ENCODE measurements around the gene PCDH19.

The PCDH19 gene

GRCh38 chrX:100358766-100359165 is 51.3 kb downstream of the PCDH19 start:
- no peak for TF ChIP-seq RARB (CRISPR knock-in tag; IDR thresholded peaks at IDR 0.05)
- no peak for TF ChIP-seq TCF4 (CRISPR knock-in tag; IDR thresholded peaks at IDR 0.05; ENCODE audit: borderline replicate concordance)
- no peak for TF ChIP-seq POU6F1 (CRISPR knock-in tag; IDR thresholded peaks at IDR 0.05; ENCODE audit: borderline replicate concordance, low read depth)
- TF ChIP-seq ZNF70 (CRISPR knock-in tag; IDR thresholded peaks at IDR 0.05) = no peak
- TF ChIP-seq ZFP30 (CRISPR knock-in tag; IDR thresholded peaks at IDR 0.05) = no peak
- no peak for TF ChIP-seq SNAI2 (CRISPR knock-in tag; IDR thresholded peaks at IDR 0.05)
- no peak for TF ChIP-seq ISL1 (CRISPR knock-in tag; IDR thresholded peaks at IDR 0.05)
- TF ChIP-seq, protein P1, sequence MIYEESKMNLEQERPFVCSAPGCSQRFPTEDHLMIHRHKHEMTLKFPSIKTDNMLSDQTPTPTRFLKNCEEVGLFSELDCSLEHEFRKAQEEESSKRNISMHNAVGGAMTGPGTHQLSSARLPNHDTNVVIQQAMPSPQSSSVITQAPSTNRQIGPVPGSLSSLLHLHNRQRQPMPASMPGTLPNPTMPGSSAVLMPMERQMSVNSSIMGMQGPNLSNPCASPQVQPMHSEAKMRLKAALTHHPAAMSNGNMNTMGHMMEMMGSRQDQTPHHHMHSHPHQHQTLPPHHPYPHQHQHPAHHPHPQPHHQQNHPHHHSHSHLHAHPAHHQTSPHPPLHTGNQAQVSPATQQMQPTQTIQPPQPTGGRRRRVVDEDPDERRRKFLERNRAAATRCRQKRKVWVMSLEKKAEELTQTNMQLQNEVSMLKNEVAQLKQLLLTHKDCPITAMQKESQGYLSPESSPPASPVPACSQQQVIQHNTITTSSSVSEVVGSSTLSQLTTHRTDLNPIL (CRISPR knock-in tag; IDR thresholded peaks at IDR 0.05; ENCODE audit: low read depth) = no peak
- TF ChIP-seq TOX (CRISPR knock-in tag; IDR thresholded peaks at IDR 0.05; ENCODE audit: borderline replicate concordance) = no peak
- no peak for TF ChIP-seq GLIS3 (CRISPR knock-in tag; IDR thresholded peaks at IDR 0.05)
- no peak for TF ChIP-seq CSDC2 (CRISPR knock-in tag; IDR thresholded peaks at IDR 0.05)
- TF ChIP-seq, protein P2, sequence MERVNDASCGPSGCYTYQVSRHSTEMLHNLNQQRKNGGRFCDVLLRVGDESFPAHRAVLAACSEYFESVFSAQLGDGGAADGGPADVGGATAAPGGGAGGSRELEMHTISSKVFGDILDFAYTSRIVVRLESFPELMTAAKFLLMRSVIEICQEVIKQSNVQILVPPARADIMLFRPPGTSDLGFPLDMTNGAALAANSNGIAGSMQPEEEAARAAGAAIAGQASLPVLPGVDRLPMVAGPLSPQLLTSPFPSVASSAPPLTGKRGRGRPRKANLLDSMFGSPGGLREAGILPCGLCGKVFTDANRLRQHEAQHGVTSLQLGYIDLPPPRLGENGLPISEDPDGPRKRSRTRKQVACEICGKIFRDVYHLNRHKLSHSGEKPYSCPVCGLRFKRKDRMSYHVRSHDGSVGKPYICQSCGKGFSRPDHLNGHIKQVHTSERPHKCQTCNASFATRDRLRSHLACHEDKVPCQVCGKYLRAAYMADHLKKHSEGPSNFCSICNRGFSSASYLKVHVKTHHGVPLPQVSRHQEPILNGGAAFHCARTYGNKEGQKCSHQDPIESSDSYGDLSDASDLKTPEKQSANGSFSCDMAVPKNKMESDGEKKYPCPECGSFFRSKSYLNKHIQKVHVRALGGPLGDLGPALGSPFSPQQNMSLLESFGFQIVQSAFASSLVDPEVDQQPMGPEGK (CRISPR knock-in tag; IDR thresholded peaks at IDR 0.05; ENCODE audit: borderline replicate concordance) = no peak
- no peak for TF ChIP-seq ZC3H10 (CRISPR knock-in tag; IDR thresholded peaks at IDR 0.05)
- ATAC-seq = no peak

GRCh38 chrX:100356351-100356896 is 53.6 kb downstream of the PCDH19 start:
- TF ChIP-seq ZFP30 (CRISPR knock-in tag; IDR thresholded peaks at IDR 0.05) = no peak
- no peak for TF ChIP-seq RARB (CRISPR knock-in tag; IDR thresholded peaks at IDR 0.05)
- no peak for ATAC-seq

DNA sequence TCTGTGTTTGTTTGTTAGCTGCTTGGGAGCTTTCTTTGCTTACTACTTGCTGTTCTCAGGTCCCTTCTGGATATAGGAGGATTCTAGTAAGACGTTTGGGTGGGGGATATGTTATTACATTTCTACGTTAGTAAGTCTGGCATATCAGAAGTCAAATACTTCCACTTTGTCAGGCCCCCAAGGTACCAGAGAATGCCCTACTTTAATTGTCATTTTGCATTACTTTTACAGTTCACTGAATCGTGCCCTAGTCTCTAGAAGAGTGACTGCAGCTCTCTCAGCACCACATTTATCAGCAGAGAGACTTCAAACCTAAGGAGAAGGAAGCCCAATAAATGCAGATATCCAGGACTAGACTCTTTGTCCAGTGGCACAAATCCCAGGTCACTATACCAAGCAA is 54.4 kb downstream of the PCDH19 start:
- TF ChIP-seq ZNF8 (CRISPR knock-in tag; IDR thresholded peaks at IDR 0.05) = no peak
- TF ChIP-seq GLIS3 (CRISPR knock-in tag; IDR thresholded peaks at IDR 0.05) = no peak
- no peak for ATAC-seq

DNA sequence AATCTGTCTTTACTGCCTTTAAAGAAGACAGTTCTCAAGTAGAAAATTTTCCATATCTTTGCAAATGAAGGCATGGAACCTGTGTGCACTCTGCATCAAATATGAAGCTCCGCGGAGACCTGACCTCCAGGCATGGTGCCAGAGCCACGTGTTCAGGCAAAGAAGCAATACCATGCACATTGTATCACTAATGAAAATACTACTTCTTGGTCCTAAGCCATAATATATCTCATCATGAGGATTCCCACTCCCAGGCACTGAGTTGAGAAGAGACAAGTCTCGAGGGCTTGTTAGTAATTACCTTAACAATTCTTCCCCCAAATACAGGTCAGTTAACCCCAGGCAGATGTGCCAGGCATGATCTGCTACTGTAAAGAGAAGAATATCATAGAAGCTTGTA is 56.7 kb downstream of the PCDH19 start:
- no peak for ATAC-seq
- TF ChIP-seq TOX (CRISPR knock-in tag; IDR thresholded peaks at IDR 0.05; ENCODE audit: borderline replicate concordance) (no peak), ZC3H10 (CRISPR knock-in tag; IDR thresholded peaks at IDR 0.05) (no peak), ZNF70 (CRISPR knock-in tag; IDR thresholded peaks at IDR 0.05) (no peak), ZNF8 (CRISPR knock-in tag; IDR thresholded peaks at IDR 0.05) (no peak), RARB (CRISPR knock-in tag; IDR thresholded peaks at IDR 0.05) (no peak), TCF4 (CRISPR knock-in tag; IDR thresholded peaks at IDR 0.05; ENCODE audit: borderline replicate concordance) (no peak), ZFP30 (CRISPR knock-in tag; IDR thresholded peaks at IDR 0.05) (no peak), ZFP3 (CRISPR knock-in tag; IDR thresholded peaks at IDR 0.05) (no peak), CSDC2 (CRISPR knock-in tag; IDR thresholded peaks at IDR 0.05) (no peak)

DNA sequence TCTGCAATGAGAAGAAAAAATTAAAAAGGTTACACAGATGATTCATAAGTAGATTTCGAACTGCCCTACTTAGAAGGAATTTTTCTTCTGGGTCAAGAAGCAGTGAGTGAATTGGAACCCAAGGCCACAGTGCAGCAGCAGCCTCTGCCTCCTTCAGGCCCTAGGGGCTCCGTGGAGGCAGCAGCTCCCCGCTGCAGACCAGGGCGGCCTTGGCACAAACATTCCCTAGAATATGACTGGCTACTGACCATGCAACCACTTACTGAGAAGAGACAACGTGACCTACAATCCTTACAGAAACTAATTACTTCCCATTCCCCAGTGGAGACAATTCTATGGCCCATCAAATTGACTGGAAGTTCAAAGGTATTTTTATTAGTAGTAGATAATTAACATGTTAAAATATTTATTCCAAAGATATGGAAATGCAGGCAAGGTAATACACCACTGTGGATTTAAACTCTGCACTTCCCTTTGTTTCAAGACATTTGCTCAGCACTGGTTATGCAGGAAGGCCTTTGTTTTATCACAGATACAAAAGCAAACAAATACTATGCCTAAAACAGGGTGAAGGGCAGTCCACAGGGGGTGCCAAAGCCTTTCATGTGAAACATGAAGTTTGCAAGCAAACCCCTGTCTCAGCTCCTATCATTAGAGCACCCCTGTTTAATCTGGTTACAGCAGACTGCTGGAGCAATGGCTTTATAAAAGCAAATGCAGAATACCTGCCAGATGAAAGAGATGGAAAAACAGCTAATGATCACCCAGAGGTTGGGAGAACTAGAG is 59.2 kb downstream of the PCDH19 start:
- ATAC-seq = no peak
- no peak for TF ChIP-seq ZNF8 (CRISPR knock-in tag; IDR thresholded peaks at IDR 0.05)
- no peak for TF ChIP-seq ISL1 (CRISPR knock-in tag; IDR thresholded peaks at IDR 0.05)
- TF ChIP-seq, protein P3, sequence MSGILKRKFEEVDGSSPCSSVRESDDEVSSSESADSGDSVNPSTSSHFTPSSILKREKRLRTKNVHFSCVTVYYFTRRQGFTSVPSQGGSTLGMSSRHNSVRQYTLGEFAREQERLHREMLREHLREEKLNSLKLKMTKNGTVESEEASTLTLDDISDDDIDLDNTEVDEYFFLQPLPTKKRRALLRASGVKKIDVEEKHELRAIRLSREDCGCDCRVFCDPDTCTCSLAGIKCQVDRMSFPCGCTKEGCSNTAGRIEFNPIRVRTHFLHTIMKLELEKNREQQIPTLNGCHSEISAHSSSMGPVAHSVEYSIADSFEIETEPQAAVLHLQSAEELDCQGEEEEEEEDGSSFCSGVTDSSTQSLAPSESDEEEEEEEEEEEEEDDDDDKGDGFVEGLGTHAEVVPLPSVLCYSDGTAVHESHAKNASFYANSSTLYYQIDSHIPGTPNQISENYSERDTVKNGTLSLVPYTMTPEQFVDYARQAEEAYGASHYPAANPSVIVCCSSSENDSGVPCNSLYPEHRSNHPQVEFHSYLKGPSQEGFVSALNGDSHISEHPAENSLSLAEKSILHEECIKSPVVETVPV (CRISPR knock-in tag; IDR thresholded peaks at IDR 0.05) = no peak
- no peak for TF ChIP-seq POU6F1 (CRISPR knock-in tag; IDR thresholded peaks at IDR 0.05; ENCODE audit: borderline replicate concordance, low read depth)
- TF ChIP-seq CSDC2 (CRISPR knock-in tag; IDR thresholded peaks at IDR 0.05) = no peak
- no peak for TF ChIP-seq TOX (CRISPR knock-in tag; IDR thresholded peaks at IDR 0.05; ENCODE audit: borderline replicate concordance)
- TF ChIP-seq ZC3H10 (CRISPR knock-in tag; IDR thresholded peaks at IDR 0.05) = no peak
- TF ChIP-seq, protein P1 (CRISPR knock-in tag; IDR thresholded peaks at IDR 0.05; ENCODE audit: low read depth) = no peak
- TF ChIP-seq OSR1 (CRISPR knock-in tag; IDR thresholded peaks at IDR 0.05) = no peak
- no peak for TF ChIP-seq ZNF565 (CRISPR knock-in tag; conservative IDR thresholded peaks at IDR 0.05; ENCODE audit: low read depth)
- no peak for TF ChIP-seq BACH2 (CRISPR knock-in tag; IDR thresholded peaks at IDR 0.05; ENCODE audit: borderline replicate concordance)
- TF ChIP-seq TCF4 (CRISPR knock-in tag; IDR thresholded peaks at IDR 0.05; ENCODE audit: borderline replicate concordance) = no peak
- TF ChIP-seq ARNTL (CRISPR knock-in tag; IDR thresholded peaks at IDR 0.05; ENCODE audit: borderline replicate concordance, low read depth) = no peak
- TF ChIP-seq, protein P2 (CRISPR knock-in tag; IDR thresholded peaks at IDR 0.05; ENCODE audit: borderline replicate concordance) = no peak
